ENCODE measurements around the gene RAB1B.

Gene RAB1B

GRCh38 chr11:66285250-66285947 lies 17.0 kb downstream of the RAB1B start:
- DNase-seq, result no peak

GRCh38 chr11:66286699-66287098 lies 18.3 kb downstream of the RAB1B start:
- no peak for DNase-seq

- DNase-seq, result no peak
Observed at GRCh38 chr11:66287211-66287888, 18.9 kb downstream of the RAB1B start.

GRCh38 chr11:66287889-66288670 lies 19.6 kb downstream of the RAB1B start:
- DNase-seq, result no peak

- DNase-seq, result peak; percentile 100
Observed at GRCh38 chr11:66288671-66289547, 20.5 kb downstream of the RAB1B start, which contains the start of gene YIF1A. Gene YIF1A (minus strand): TSS chr11:66289143. CDS start chr11:66288985, 158 bp downstream.

GRCh38 chr11:66289548-66290329 lies 21.3 kb downstream of the RAB1B start:
- peak; percentile 69 for DNase-seq

GRCh38 chr11:66290330-66290621 lies 21.8 kb downstream of the RAB1B start:
- no peak for DNase-seq

- DNase-seq, result peak; percentile 51
Observed at GRCh38 chr11:66291303-66291705, 22.9 kb downstream of the RAB1B start.

GRCh38 chr11:66291706-66292542 lies 23.5 kb downstream of the RAB1B start, which contains the start of gene TMEM151A:
Gene TMEM151A (plus strand): TSS chr11:66291894. CDS start chr11:66292014, 120 bp downstream.
- DNase-seq, result peak; percentile 77

- DNase-seq, result peak; percentile 52
Observed at GRCh38 chr11:66292543-66293332, 24.3 kb downstream of the RAB1B start.

- no peak for DNase-seq
Observed at GRCh38 chr11:66293352-66293751, 24.9 kb downstream of the RAB1B start.

- no peak for DNase-seq
Observed at GRCh38 chr11:66293777-66294625, 25.6 kb downstream of the RAB1B start.

- no peak for DNase-seq
Observed at GRCh38 chr11:66294626-66295620, 26.5 kb downstream of the RAB1B start.

- DNase-seq, result no peak
Observed at GRCh38 chr11:66297610-66298009, 29.2 kb downstream of the RAB1B start.

GRCh38 chr11:66299186-66299585 lies 30.7 kb downstream of the RAB1B start:
- no peak for DNase-seq

- no peak for DNase-seq
Observed at GRCh38 chr11:66302656-66303055, 34.2 kb downstream of the RAB1B start.

- no peak for DNase-seq
Observed at GRCh38 chr11:66309475-66309874, 41.0 kb downstream of the RAB1B start.

GRCh38 chr11:66310324-66310723 lies 41.9 kb downstream of the RAB1B start:
- DNase-seq, result no peak

All from DMS53 (cell line).